ENCODE data around the gene HNRNPH2.

HNRNPH2 gene

DNA sequence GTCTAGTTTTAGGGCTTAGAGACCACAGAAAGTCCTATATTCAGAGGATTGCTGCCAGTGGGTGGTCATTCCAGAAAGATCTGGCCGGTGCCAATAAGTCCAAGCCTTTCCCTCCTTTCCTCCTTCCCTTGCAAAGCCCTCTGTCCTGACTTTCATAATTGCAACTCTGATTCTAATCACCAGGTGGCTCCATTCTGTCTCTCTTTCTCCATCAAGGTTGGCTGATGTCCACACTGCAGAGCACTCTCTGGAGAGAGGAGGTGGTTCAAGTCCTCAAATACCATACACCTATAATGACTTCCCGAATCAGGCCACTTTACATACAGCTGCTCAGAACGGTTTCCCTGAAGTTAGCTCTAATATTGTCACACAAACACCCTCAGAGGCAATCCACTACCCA, 54.9 kb downstream of the HNRNPH2 start:
- DNase-seq: no peak
